Cardiac fibroblast (primary cell): ENCODE measurements around the gene ZCCHC17.
A peak's percentile ranks its signal among the peaks of the same experiment; 100 is the strongest.

Source experiments
- DNase-seq, 2 donors: peaks; one replicate each; pipeline versions ENCODE4 v3.0.0 to v3.0.0-alpha.2; 2010; ENCODE audit warnings: low read depth in 2 of 2
- H3K4me3 ChIP-seq, 2 donors: replicated peaks in 1 of 2; 1 replicate in 1 of 2; 2 replicates in 1 of 2; pipeline ENCODE4 v1.5.1; 2011; ENCODE audit warnings: low read depth in 2 of 2, low read length in 2 of 2, mild to moderate bottlenecking in 2 of 2, moderate library complexity in 1 of 2
- TF ChIP-seq, protein P1 (sequence below): IDR thresholded peaks from one replicate; pipeline ENCODE4 v1.5.1; 2011; ENCODE audit warnings: low read depth, mild to moderate bottlenecking, low read length, inconsistent platforms

ZCCHC17 gene

DNA sequence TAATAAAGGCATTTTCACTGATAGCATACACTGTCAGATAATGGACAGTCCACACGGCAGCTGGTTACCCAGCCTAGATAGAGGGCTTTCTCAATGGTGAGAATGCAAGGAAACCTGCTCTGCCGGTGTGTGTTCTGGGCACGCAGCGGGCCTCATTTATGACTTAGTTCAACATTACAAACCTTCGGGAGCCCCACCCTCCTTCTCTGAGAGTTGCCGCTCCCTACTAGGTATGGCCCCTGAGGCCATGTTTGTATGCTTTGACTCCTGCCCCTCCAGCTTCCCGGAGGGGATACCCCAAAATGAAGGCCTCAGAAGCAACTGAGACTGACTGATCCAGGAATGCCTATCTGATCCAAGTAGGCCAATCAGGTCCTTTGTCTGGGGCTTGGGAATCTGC is 93.2 kb downstream of the ZCCHC17 start:
- DNase-seq, result no peak
- TF ChIP-seq, protein P1, sequence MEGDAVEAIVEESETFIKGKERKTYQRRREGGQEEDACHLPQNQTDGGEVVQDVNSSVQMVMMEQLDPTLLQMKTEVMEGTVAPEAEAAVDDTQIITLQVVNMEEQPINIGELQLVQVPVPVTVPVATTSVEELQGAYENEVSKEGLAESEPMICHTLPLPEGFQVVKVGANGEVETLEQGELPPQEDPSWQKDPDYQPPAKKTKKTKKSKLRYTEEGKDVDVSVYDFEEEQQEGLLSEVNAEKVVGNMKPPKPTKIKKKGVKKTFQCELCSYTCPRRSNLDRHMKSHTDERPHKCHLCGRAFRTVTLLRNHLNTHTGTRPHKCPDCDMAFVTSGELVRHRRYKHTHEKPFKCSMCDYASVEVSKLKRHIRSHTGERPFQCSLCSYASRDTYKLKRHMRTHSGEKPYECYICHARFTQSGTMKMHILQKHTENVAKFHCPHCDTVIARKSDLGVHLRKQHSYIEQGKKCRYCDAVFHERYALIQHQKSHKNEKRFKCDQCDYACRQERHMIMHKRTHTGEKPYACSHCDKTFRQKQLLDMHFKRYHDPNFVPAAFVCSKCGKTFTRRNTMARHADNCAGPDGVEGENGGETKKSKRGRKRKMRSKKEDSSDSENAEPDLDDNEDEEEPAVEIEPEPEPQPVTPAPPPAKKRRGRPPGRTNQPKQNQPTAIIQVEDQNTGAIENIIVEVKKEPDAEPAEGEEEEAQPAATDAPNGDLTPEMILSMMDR, result no peak

DNA sequence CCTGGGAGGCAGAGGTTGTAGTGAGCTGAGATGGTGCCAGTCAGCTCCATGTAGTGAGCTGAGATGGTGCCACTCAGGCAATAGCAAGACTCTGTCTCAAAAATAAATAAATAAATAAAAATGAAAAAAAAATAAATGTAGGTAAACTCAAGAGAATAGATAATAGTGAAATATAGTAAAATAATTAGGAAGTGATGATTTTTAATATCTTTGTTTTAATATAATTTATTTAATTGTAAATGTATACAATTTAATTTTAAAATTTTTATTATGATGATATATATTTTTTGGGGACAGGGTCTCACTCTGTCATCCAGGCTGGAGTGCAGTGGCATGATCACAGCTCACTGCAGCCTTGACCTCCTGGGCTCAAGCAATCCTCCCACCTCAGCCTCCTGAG is 96.6 kb downstream of the ZCCHC17 start:
- no peak for DNase-seq
- TF ChIP-seq, protein P1, result no peak
- H3K4me3 ChIP-seq, result no peak overlapping the region

More for the DNA sequence above, 93.2 kb downstream of the ZCCHC17 start:
- no peak overlapping the region for H3K4me3 ChIP-seq

DNA sequence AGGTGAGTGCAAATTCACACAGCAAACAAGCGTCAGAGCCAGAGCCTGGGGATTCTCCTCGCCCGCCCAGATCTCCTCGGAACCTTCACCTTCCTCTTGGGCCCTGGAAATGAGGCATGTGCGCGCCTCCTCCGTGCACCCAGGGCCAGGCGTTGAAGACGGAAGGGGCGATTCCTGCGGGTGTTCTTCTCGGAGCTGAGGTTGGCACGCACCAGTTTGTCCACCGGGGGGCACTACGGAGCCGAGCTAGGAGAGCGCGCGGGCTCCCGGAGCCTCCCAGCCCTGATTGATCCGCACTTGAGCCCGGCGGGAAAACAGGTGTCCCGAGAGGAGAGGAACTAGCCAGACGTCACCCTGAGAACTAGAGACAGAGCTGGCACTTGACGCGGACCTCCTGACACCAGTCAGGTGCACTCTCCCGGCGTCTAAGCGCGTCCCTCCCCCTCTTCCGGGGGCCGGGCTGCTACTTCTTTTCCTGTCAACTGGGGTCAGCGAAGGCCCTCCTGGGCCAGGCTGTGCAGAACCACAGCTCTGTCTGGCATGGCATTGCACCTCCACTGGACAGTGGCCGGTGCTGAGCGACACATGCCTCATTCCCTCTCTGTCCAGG is 97.9 kb downstream of the ZCCHC17 start:
- DNase-seq, result peak; percentile 70 to 82
- TF ChIP-seq, protein P1, result peak; percentile 93
- H3K4me3 ChIP-seq, result peak overlapping the region; percentile 21 to 24

DNA sequence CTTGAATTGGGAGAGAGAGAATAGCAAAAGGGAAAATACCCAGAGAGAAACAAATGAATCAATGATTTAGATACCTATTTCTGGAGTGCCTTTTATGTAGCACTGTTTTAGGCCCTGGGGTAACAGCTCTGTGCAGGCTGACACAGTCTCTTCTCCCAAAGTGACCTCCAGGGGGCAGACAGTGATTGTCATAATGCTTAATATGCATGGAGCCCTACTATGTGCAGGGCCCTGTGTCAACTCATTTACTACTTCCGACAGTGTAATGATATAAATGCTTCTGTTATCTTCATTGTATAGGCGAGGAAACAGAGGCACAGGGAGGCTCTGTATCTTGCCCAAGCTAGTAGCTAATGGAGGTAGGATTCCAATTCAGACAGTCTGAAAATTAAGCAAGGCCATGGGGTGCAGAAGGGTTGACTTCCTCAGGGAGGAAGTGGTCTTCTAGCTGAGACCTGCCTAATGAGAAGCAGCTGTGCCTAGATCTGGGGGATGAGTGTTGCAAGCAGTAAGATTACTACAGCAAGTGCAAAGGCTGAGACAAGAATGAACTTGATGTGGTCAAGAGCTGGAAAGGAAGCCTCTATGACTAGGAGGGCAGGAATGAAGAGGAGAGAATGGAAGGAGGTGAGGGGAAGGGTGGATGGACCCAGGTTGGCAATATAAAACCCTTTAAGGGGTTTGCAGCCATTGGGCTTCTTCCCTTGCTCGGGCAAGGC is 100.0 kb downstream of the ZCCHC17 start:
- TF ChIP-seq, protein P1, result peak; percentile 48
- H3K4me3 ChIP-seq, result no peak overlapping the region
- DNase-seq, result peak; percentile 49 to 89

DNA sequence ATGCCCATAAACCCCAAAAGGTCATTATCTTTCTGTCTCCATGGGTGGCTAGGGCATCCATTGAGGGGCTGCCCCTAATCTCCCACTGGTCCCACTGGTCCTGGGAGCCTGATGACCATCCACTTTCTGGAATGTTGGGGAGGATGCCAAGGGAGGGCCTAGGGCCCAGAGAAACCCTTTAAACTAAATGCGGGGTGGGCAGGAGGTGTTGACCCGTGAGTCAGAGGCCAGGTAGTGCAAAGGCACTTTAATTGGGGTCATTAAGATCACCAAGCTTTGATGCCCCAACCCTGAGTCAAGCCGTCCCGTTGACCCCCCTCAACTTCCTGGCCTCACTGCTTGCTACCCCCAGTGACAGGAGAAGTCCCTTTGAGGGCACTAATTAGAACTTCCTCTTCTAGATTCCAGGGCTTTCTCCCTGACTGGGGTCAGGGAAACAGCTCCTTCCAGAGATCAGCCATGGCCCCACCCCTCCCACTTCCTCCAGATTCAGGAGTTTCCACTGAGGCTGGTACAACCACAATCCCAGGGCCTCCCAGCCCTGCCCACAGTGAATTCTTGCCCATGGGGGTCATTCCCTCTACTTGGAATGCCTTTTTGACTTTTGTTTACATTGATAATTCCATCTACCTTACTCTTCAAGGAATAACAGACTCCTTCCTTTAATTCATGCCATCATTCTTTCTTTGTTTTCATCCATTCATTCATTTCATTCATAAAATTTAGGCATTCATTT is 100.7 kb downstream of the ZCCHC17 start:
- no peak overlapping the region for H3K4me3 ChIP-seq
- DNase-seq, result peak in 1 of 2 donors; percentile 45
- TF ChIP-seq, protein P1, result no peak

DNA sequence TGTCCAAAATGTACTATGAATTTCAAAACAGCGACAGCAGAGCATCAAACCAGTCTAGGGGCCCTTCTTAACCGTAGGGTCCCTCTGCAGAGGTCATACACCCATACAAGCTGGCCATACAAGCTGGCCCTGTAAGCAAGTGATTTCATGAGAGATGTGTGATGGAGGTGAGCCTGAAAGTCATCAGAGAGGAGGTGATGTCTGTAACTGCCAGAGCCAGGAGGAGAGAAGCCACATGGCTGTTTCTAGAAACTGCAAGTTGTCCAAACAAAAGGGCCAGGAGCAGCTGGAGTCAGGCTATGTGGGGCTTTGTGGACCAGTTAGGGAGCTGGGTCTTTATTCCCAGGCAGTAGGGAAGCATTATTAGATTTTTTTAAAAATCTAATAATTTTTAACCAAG is 101.4 kb downstream of the ZCCHC17 start:
- H3K4me3 ChIP-seq, result no peak overlapping the region
- DNase-seq, result no peak
- TF ChIP-seq, protein P1, result no peak
